Spleen (tissue), 11 donors: ENCODE data around the gene PAGE4. TPM values are rescaled to one million over a fixed set of nuclear protein-coding genes. Genes with fewer than 3 reads are reported as not detected.

ENCODE experiments used
- DNase-seq: peaks from one replicate; pipeline ENCODE4 v3.0.0-alpha.2; 2020
- H3K27ac ChIP-seq, 8 donors: fragments of 200-600 bp; sonication (generic) in 7 of 8; 1 replicate in 4 of 8; 2 replicates in 4 of 8; pipeline versions ENCODE4 v1.5.0 to v1.8.0; 2016 to 2021; ENCODE audit warnings: inconsistent platforms in 4 of 8, mild to moderate bottlenecking in 4 of 8, moderate library complexity in 1 of 8
- H3K27me3 ChIP-seq, 7 donors: fragments of 200-600 bp; sonication (generic) in 6 of 7; replicated peaks in 1 of 7; 1 replicate in 4 of 7; 2 replicates in 3 of 7; pipeline versions ENCODE4 v1.5.0 to v1.8.0; 2016 to 2021; ENCODE audit warnings: inconsistent platforms in 3 of 7, mild to moderate bottlenecking in 1 of 7
- H3K36me3 ChIP-seq, 6 donors: fragments of 200-600 bp; sonication (generic) in 5 of 6; 1 replicate in 4 of 6; 2 replicates in 2 of 6; pipeline versions ENCODE4 v1.5.0 to v1.8.0; 2016 to 2021; ENCODE audit warnings: inconsistent platforms in 2 of 6
- H3K4me1 ChIP-seq, 6 donors: fragments of 200-600 bp; sonication (generic) in 5 of 6; 1 replicate in 3 of 6; 2 replicates in 3 of 6; pipeline versions ENCODE4 v1.5.0 to v1.8.0; 2016 to 2021; ENCODE audit warnings: inconsistent platforms in 3 of 6
- H3K4me3 ChIP-seq, 8 donors: fragments of 200-600 bp; sonication (generic) in 7 of 8; 1 replicate in 4 of 8; 2 replicates in 4 of 8; pipeline versions ENCODE4 v1.5.0 to v1.8.0; 2016 to 2021; ENCODE audit warnings: inconsistent platforms in 4 of 8, mild to moderate bottlenecking in 4 of 8, moderate library complexity in 2 of 8
- H3K9me3 ChIP-seq, 8 donors: fragments of 200-600 bp; sonication (generic) in 7 of 8; 1 replicate in 4 of 8; 2 replicates in 4 of 8; pipeline versions ENCODE4 v1.5.0 to v1.8.0; 2016 to 2021; ENCODE audit warnings: inconsistent platforms in 4 of 8
- POLR2A ChIP-seq, 3 donors: fragments of 450-650 bp; IDR thresholded peaks; one replicate each; pipeline ENCODE4 v1.5.1; 2017; ENCODE audit warnings: antibody characterized with exemption in 3 of 3, mild to moderate bottlenecking in 1 of 3
- POLR2AphosphoS5 ChIP-seq, 3 donors: sonication (generic); formaldehyde crosslinking; IDR thresholded peaks; one replicate each; pipeline ENCODE4 v1.5.1; 2017; ENCODE audit warnings: antibody characterized with exemption in 3 of 3
- WGBS, 5 donors: extraction: QIAGEN DNeasy Blood & Tissue Kit in 3 of 5; methylation state at CpG; one replicate each; pipeline versions ENCODE4 v1.1.5 to v1.1.7; 2013 to 2018; 5-methylcytosine and 5-hydroxymethylcytosine counted together
- intact Hi-C: fragments of 100-400 bp; cut with DNase I; formaldehyde crosslinking; loops from one replicate; pipeline ENCODE4 v1.15.0; 2023; ENCODE audit warnings: low total_unique reads
- polyA plus RNA-seq, 3 donors: library from polyadenylated mRNA; stranded (reverse); fragments of 200-250 nt; gene quantifications; one replicate each; pipeline ENCODE4 v1.2.1, GENCODE V29; 2013
- total RNA-seq, 7 donors: library from RNA; depleted of rRNA in 3 of 7; stranded (reverse); fragments of >200 nt in 3 of 7; fragmentation: NEBNext Ultra II Directional in 4 of 7; extraction: Animal tissue kit (Norgen Biotek cat#: 25700) in 4 of 7; gene quantifications; one replicate each; pipeline versions ENCODE4 v1.1.0 to v1.2.1, GENCODE V29; 2016 to 2021
- TF ChIP-seq, protein P1 (sequence below), 11 experiments: fragments of 200-600 bp in 7 of 11; fragments of 450-650 bp in 4 of 11; sonication (generic) in 4 of 11; IDR thresholded peaks in 8 of 11; conservative IDR thresholded peaks in 3 of 11; 1 replicate in 7 of 11; 2 replicates in 4 of 11; pipeline versions ENCODE4 v1.4.0 to v1.8.0; 2016 to 2021; ENCODE audit warnings: antibody characterized with exemption in 11 of 11, inconsistent platforms in 4 of 11, mild to moderate bottlenecking in 1 of 11
- donor health status: healthy with polysubstance abuse.
- donor health status: DM: no; HTN: no; CAD: no; lungs with moderate emphysema.
- donor health status: DM: no; HTN: no; CAD: no.
- donor health status: Bipolar disorder and iron deficiency.
- donor health status: healthy.
- donor health status: DM: no; HTN: no; CAD: no.
- donor health status: DM: yes; HTN: yes; CAD: no.

Gene PAGE4
- total and polyA plus RNA-seq, 10 donors: not detected

DNA sequence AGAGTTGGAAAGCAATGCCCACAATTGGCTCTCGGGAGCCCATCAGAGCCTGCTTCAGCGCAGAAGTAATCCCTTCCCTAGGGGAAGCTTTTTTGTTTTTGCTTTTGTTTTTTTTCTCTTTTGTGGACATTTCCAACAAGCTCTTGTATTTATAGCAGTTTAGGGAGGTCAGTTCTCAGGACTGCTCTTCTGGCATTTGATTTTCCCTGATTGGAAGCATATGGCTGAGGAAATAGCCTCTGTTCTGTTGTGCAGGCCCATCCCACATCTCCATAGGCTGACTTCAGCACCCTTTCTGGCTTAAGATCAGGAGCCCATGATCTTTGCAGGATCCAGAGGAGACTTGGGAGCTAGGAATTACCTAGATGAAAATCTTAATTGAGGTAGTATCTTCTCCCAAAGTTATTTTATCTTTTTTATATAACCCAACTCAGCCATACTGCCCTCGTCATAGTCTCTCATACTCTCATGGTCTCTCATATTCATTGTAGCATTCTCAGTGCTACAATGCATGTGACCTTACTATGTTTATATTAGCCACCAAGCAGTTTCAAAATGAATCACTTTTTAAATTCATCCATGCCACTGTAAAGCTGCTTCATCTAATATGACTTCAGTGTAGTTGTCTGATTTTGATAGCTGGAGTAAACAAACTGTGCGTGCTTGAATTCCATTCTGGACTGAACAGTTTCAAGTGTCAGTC, 16.7 kb downstream of the PAGE4 start:
- intact Hi-C loops: no loop called here
- 68 to 85% (median 83%) methylated on average over 4 of the region's 4 CpGs for WGBS, 5 donors
- DNase-seq: no peak
- no peaks in the 10 kb centered on the region for H3K9me3 ChIP-seq
- no peak for TF ChIP-seq POLR2AphosphoS5 (IDR thresholded peaks at IDR 0.05)
- peaks cover 0 to 12% (median 0%) of the 10 kb centered on the region in 7 donors for H3K27me3 ChIP-seq
- peak overlapping the region in 1 of 8 donors; percentile 8 for H3K27ac ChIP-seq
- no peaks in the 10 kb centered on the region for H3K36me3 ChIP-seq
- no peak overlapping the region for H3K4me3 ChIP-seq
- no peaks in the 10 kb centered on the region for H3K4me1 ChIP-seq

DNA sequence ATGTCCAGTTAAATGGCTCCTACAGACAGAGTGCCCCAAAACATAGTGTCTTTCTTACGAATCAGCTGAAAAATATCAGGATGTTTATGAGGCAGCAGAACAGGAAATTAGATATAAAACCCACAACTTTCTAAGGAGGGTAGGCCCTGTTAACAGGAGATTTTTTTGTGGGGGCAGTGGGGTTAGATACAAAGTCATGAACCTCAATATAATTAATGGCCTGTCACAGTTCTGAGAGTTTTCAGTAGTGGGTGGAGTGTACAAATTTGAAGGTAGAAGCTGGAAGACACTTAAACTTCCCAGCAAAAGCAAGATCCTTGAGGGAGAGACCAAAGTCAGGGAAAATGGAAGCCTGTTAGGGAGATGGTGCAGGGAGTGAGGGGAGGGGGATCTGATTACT, 17.4 kb downstream of the PAGE4 start:
- intact Hi-C loops: no loop called here
- H3K27ac ChIP-seq: no peak overlapping the region
- no peaks in the 10 kb centered on the region for H3K9me3 ChIP-seq
- no peak overlapping the region for H3K4me3 ChIP-seq
- TF ChIP-seq, protein P1, sequence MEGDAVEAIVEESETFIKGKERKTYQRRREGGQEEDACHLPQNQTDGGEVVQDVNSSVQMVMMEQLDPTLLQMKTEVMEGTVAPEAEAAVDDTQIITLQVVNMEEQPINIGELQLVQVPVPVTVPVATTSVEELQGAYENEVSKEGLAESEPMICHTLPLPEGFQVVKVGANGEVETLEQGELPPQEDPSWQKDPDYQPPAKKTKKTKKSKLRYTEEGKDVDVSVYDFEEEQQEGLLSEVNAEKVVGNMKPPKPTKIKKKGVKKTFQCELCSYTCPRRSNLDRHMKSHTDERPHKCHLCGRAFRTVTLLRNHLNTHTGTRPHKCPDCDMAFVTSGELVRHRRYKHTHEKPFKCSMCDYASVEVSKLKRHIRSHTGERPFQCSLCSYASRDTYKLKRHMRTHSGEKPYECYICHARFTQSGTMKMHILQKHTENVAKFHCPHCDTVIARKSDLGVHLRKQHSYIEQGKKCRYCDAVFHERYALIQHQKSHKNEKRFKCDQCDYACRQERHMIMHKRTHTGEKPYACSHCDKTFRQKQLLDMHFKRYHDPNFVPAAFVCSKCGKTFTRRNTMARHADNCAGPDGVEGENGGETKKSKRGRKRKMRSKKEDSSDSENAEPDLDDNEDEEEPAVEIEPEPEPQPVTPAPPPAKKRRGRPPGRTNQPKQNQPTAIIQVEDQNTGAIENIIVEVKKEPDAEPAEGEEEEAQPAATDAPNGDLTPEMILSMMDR (IDR thresholded peaks at IDR 0.05 in 8 of 11, conservative IDR thresholded peaks at IDR 0.05 in 3 of 11): no peak
- TF ChIP-seq POLR2A (IDR thresholded peaks at IDR 0.05) (no peak), POLR2AphosphoS5 (IDR thresholded peaks at IDR 0.05) (no peak)
- H3K27me3 ChIP-seq: peaks cover 0 to 12% (median 0%) of the 10 kb centered on the region in 7 donors
- no peaks in the 10 kb centered on the region for H3K4me1 ChIP-seq
- 23 to 57% (median 25%) methylated on average over 1 of the region's 1 CpG for WGBS, 5 donors
- H3K36me3 ChIP-seq: no peaks in the 10 kb centered on the region
- DNase-seq: no peak

DNA sequence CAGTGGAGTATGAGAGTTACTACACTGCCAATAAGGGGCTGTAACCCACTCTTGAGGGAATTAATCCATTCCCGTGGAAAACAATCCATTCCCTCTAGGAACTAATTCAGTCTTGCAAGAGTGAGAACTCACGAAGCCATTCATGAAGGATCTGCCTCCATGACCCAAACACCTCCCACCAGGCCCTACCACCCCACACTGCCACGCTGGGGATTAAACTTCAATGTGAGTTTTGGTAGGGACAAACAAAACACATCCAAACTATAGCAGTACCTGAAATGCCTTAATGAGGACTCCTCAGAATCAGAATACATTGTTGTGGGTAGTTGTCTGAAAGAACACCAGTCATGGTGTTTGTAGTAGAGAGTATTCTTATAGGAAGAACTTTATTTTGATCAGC, 19.2 kb downstream of the PAGE4 start:
- H3K27ac ChIP-seq: no peak overlapping the region
- H3K9me3 ChIP-seq: no peaks in the 10 kb centered on the region
- no peak overlapping the region for H3K4me3 ChIP-seq
- no peak for DNase-seq
- peaks cover 0 to 12% (median 0%) of the 10 kb centered on the region in 7 donors for H3K27me3 ChIP-seq
- no peaks in the 10 kb centered on the region for H3K36me3 ChIP-seq
- intact Hi-C loops: no loop called here
- 66 to 98% (median 80%) methylated on average over 1 to 3 of the region's 3 CpGs for WGBS, 5 donors
- no peak for TF ChIP-seq POLR2AphosphoS5 (IDR thresholded peaks at IDR 0.05)
- TF ChIP-seq POLR2A (IDR thresholded peaks at IDR 0.05): no peak
- TF ChIP-seq, protein P1 (IDR thresholded peaks at IDR 0.05 in 8 of 11, conservative IDR thresholded peaks at IDR 0.05 in 3 of 11): no peak
- no peaks in the 10 kb centered on the region for H3K4me1 ChIP-seq

DNA sequence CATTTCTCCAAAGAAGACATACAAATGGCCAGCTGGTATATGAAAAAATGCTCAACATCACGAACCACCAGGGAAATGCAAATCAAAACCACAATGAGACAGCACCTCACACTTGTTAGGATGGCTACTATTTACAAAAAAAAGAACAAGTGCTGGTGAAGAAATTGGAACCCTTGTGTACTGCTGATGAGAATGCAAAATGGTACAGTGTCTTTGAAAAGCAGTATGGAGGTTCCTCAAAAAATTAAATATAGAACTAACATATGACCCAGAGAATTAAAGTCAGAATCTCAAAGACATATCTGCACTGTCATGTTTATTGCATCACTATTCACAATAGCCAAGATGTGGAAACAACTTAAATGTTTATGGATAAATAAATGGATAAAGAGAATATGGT, 20.9 kb downstream of the PAGE4 start:
- WGBS, 5 donors: 15 to 28% (median 18%) methylated on average over 1 of the region's 1 CpG
- Histone ChIP-seq H3K4me1 (no peaks in the 10 kb centered on the region), H3K27me3 (peaks cover 0 to 9% (median 0%) of the 10 kb centered on the region in 7 donors)

More for the DNA sequence above, 20.9 kb downstream of the PAGE4 start:
- no peak for DNase-seq
- TF ChIP-seq, protein P1 (IDR thresholded peaks at IDR 0.05 in 8 of 11, conservative IDR thresholded peaks at IDR 0.05 in 3 of 11): no peak
- TF ChIP-seq POLR2AphosphoS5 (IDR thresholded peaks at IDR 0.05) (no peak), POLR2A (IDR thresholded peaks at IDR 0.05) (no peak)
- Histone ChIP-seq H3K4me3 (no peak overlapping the region), H3K9me3 (no peaks in the 10 kb centered on the region), H3K36me3 (no peaks in the 10 kb centered on the region), H3K27ac (no peak overlapping the region)
- intact Hi-C loops: no loop called here
